Measurements from ENCODE around the gene USP2. TPM values are rescaled to one million over a fixed set of nuclear protein-coding genes. Genes with fewer than 3 reads are reported as not detected.

The USP2 gene
- total RNA-seq, 4 donors from 2014 or later: 4.6 to 10.0 (median 6.6) TPM

DNA sequence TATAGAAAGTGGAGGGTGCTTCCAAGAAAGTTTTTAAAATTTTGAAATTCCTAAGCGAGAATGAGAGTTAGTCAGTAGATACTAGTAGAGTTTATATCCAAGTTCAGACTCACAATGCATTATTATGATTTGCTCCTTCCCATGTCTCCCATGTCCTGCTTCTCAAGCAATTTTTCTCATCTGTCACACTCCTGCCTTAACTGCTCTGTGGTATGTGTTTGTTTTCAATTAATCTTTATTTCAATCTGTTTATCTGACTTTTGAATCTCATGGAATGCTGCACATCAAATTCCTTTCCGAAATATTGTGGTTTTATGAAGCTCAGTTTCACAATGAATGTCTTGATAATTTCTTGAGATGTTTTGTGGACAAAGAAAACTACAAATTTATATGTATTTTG, 23.4 kb upstream of the USP2 start:
- H3K36me3 ChIP-seq: peaks cover 0 to 6% of the 10 kb centered on the region in 2 donors
- no peak for ATAC-seq
- no peak overlapping the region for H3K27ac ChIP-seq
- H3K4me3 ChIP-seq: no peak overlapping the region
- TF ChIP-seq, protein P1, sequence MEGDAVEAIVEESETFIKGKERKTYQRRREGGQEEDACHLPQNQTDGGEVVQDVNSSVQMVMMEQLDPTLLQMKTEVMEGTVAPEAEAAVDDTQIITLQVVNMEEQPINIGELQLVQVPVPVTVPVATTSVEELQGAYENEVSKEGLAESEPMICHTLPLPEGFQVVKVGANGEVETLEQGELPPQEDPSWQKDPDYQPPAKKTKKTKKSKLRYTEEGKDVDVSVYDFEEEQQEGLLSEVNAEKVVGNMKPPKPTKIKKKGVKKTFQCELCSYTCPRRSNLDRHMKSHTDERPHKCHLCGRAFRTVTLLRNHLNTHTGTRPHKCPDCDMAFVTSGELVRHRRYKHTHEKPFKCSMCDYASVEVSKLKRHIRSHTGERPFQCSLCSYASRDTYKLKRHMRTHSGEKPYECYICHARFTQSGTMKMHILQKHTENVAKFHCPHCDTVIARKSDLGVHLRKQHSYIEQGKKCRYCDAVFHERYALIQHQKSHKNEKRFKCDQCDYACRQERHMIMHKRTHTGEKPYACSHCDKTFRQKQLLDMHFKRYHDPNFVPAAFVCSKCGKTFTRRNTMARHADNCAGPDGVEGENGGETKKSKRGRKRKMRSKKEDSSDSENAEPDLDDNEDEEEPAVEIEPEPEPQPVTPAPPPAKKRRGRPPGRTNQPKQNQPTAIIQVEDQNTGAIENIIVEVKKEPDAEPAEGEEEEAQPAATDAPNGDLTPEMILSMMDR (IDR thresholded peaks at IDR 0.05): no peak
- TF ChIP-seq EP300 (IDR thresholded peaks at IDR 0.05) (no peak), POLR2A (IDR thresholded peaks at IDR 0.05) (no peak)
- no peaks in the 10 kb centered on the region for H3K4me1 ChIP-seq
- H3K9me3 ChIP-seq: peaks cover 0 to 16% (median 0%) of the 10 kb centered on the region in 3 donors
- whole genome bisulfite sequencing, 2 donors (ENCODE audit: low coverage in 1 of 2): 61 to 76% methylated on average over 2 of the region's 2 CpGs
- H3K27me3 ChIP-seq: no peaks in the 10 kb centered on the region

DNA sequence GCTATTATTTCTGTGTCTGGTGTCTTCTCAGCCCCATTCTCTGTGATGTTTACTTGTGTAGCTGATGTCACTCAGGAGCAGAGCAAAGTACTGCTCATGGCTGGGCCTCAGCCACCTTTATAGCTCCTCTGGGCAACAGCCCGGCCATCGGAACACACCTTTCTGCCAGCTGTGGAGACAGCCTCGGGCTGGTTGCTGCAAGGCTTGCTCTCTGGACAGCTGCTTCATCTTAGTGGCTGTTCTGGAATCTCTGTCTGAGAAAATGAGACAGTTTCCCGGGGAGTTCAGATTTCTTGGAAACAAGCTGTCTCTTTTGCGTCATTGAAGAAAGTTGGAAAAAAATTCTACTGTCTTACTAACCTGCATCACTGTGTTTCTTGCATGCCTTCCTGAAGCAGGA, 21.5 kb upstream of the USP2 start:
- H3K4me1 ChIP-seq: no peaks in the 10 kb centered on the region
- peaks cover 0 to 21% (median 0%) of the 10 kb centered on the region in 3 donors for H3K9me3 ChIP-seq
- WGBS, 2 donors (ENCODE audit: low coverage in 1 of 2): 54 to 83% methylated on average over 2 to 3 of the region's 5 CpGs
- no peak for TF ChIP-seq POLR2A (IDR thresholded peaks at IDR 0.05)
- no peak for TF ChIP-seq EP300 (IDR thresholded peaks at IDR 0.05)
- no peak for TF ChIP-seq POLR2AphosphoS5 (IDR thresholded peaks at IDR 0.05)
- TF ChIP-seq, protein P1 (IDR thresholded peaks at IDR 0.05): no peak
- no peak overlapping the region for H3K27ac ChIP-seq
- no peak for ATAC-seq
- H3K4me3 ChIP-seq: no peak overlapping the region
- H3K27me3 ChIP-seq: no peaks in the 10 kb centered on the region
- no peaks in the 10 kb centered on the region for H3K36me3 ChIP-seq

DNA sequence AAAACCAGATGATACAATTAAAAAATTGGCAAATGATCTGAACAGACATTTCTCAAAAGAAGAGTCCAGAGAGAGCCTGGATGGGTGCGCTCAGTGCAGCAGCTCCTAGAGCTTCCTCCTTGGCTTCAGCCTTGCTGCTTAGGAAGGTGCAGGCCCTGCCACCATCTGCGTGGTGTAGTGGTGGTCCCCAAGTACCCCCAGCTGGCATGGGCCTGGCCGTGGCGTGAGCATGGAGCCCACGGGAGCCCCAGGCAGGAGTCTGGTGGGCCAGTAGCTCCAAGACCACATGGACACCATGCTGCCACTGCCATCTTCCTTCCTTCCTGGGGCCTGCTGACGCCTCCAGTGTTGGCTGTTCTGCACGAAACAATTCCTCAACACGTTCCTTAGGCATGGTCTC, 21.0 kb upstream of the USP2 start:
- no peak overlapping the region for H3K27ac ChIP-seq
- no peak overlapping the region for H3K4me3 ChIP-seq
- WGBS, 2 donors (ENCODE audit: low coverage in 1 of 2): 80% methylated on average over 2 to 3 of the region's 8 CpGs
- no peaks in the 10 kb centered on the region for H3K27me3 ChIP-seq
- no peaks in the 10 kb centered on the region for H3K36me3 ChIP-seq
- ATAC-seq: no peak
- H3K9me3 ChIP-seq: peaks cover 0 to 21% (median 0%) of the 10 kb centered on the region in 3 donors
- no peaks in the 10 kb centered on the region for H3K4me1 ChIP-seq
- TF ChIP-seq EP300 (IDR thresholded peaks at IDR 0.05) (no peak), POLR2AphosphoS5 (IDR thresholded peaks at IDR 0.05) (no peak), POLR2A (IDR thresholded peaks at IDR 0.05) (no peak)
- TF ChIP-seq, protein P1 (IDR thresholded peaks at IDR 0.05): no peak

DNA sequence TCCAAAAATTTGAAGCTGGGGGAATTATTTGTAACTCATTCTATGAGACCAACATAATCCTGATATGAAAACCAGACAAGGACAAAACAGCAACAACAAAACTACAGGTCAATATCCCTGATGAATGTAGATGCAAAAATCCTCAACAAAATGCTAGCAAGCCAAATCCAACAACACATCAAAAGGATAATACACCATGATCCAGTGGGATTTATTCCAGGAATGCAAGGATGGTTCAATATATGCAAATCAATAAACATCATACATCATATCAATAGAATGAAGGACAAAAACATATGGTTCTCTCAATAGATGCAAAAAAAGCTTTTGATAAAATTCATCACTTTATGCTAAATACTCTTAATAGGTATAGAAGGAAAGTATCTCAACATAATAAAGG, 19.4 kb upstream of the USP2 start:
- ATAC-seq: no peak
- Histone ChIP-seq H3K4me1 (no peaks in the 10 kb centered on the region), H3K9me3 (peaks cover 0 to 21% (median 0%) of the 10 kb centered on the region in 3 donors), H3K27me3 (no peaks in the 10 kb centered on the region), H3K27ac (no peak overlapping the region), H3K4me3 (no peak overlapping the region), H3K36me3 (no peaks in the 10 kb centered on the region)
- no peak for TF ChIP-seq EP300 (IDR thresholded peaks at IDR 0.05)
- no peak for TF ChIP-seq POLR2AphosphoS5 (IDR thresholded peaks at IDR 0.05)
- no peak for TF ChIP-seq POLR2A (IDR thresholded peaks at IDR 0.05)
- TF ChIP-seq, protein P1 (IDR thresholded peaks at IDR 0.05): no peak

DNA sequence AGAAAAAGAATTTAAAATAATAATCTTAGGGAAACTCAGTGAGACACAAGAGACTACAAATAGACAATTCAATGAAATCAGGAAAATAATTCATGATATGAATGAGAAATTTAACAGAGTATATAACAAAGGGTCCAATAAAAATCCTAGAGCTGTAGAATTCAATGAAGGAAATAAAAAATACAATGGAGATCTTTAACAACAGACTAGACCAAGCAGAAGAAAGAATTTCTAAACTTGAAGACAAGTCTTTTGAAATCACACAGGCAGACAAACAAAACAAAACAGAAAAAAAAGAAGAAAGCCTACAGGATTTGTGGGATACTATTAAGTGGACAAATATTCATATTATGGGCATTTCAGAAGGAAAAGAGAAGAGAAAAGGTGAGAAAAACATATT, 16.2 kb upstream of the USP2 start:
- H3K4me3 ChIP-seq: no peak overlapping the region
- H3K27me3 ChIP-seq: no peaks in the 10 kb centered on the region
- H3K4me1 ChIP-seq: no peaks in the 10 kb centered on the region
- ATAC-seq: no peak
- no peaks in the 10 kb centered on the region for H3K36me3 ChIP-seq
- no peak for TF ChIP-seq EP300 (IDR thresholded peaks at IDR 0.05)
- H3K27ac ChIP-seq: no peak overlapping the region
- H3K9me3 ChIP-seq: peaks cover 0 to 21% (median 0%) of the 10 kb centered on the region in 3 donors

DNA sequence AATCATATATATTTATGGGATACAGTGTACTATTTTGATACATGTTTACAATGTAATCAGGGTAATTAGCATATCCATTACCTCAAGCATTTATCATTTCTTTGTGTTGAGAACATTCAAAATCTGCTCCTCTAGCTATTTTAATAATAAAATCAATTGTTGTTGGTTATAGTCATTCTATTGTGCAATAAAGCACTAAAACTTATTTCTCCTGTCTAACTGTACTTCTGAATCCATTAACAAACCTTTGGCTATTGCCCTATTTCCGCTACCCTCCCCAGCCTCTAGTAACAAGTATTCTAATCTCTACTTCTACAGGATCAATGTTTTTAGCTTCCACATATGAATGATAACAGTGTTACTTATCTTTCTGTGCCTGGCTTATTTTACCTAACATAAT, 15.3 kb upstream of the USP2 start:
- Histone ChIP-seq H3K9me3 (peaks cover 0 to 20% (median 0%) of the 10 kb centered on the region in 3 donors), H3K27me3 (no peaks in the 10 kb centered on the region), H3K4me1 (no peaks in the 10 kb centered on the region), H3K36me3 (no peaks in the 10 kb centered on the region), H3K27ac (no peak overlapping the region), H3K4me3 (no peak overlapping the region)
- TF ChIP-seq EP300 (IDR thresholded peaks at IDR 0.05) (no peak), POLR2AphosphoS5 (IDR thresholded peaks at IDR 0.05) (no peak), POLR2A (IDR thresholded peaks at IDR 0.05) (no peak)
- TF ChIP-seq, protein P1 (IDR thresholded peaks at IDR 0.05): no peak
- ATAC-seq: no peak
- WGBS, 2 donors (ENCODE audit: low coverage in 1 of 2): 91 to 100% methylated on average over 1 of the region's 1 CpG
